Measurements from ENCODE around the gene ADAMTSL4.

GRCh38 chr1:150532860-150533259, 16.3 kb upstream of the ADAMTSL4 start:
- TF ChIP-seq POLR2A (IDR thresholded peaks at IDR 0.05) = no peak
- peak in 1 of 5 experiments; percentile 10 for TF ChIP-seq CTCF (IDR thresholded peaks at IDR 0.05 in 4 of 5, conservative IDR thresholded peaks at IDR 0.05 in 1 of 5)

Measured in gastrocnemius medialis (tissue), 4 donors.